ENCODE results near the gene KLK10.

KLK10 gene

GRCh38 chr19:50963381-50963780 lies 56.1 kb downstream of the KLK10 start:
- DNase-seq, result no peak

Data from fibroblast of skin of abdomen (primary cell).